Fibroblast of villous mesenchyme (primary cell): ENCODE measurements around the gene POMGNT1. TPM values are rescaled to one million over a fixed set of nuclear protein-coding genes. Genes with fewer than 3 reads are reported as not detected.

Source experiments
- DNase-seq: peaks from one replicate; pipeline ENCODE4 v3.0.0-alpha.2; 2010; ENCODE audit warnings: low read depth
- H3K4me3 ChIP-seq: 2 replicates; pipeline ENCODE4 v1.5.1; 2011; ENCODE audit warnings: low read depth, mild to moderate bottlenecking, low read length
- total RNA-seq: library from RNA; depleted of rRNA; stranded (reverse); fragments of >200 nt; gene quantifications from 2 replicates; pipeline ENCODE4 v1.2.3, GENCODE V29; 2012
- TF ChIP-seq, protein P1 (sequence below): IDR thresholded peaks from 2 replicates; pipeline ENCODE4 v1.5.1; 2012; ENCODE audit warnings: low read depth, mild to moderate bottlenecking, low read length; ENCODE audit not compliant: insufficient read depth

The POMGNT1 gene
- total RNA-seq, 1 donor, result 81.2 TPM

DNA sequence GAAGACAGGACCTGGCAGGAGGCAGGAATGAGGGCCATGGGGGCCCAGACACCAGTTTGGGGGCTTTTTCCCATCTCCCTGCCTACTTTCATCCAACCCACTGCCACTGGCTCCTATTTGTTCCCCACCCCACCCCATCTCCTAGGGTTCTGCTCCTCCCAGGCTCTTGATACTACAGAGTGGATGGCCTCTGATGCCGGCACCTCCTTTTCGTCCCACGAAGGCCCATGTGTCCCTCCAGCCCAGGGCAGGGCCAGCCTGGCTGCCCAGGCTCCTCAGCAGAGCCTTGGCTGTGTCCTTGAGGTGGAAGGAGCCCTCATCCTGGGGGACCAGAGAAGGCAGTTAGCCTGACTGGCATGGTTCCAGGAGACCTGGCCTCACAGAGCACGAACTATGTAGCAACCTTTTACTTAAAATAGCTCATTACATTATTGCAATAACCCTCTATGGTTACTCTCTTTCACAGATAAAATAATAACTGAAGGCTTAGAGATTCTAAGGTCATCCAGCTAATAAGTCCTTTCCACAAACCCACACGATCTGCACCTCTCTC is 3.5 kb downstream of the POMGNT1 start:
- TF ChIP-seq, protein P1, sequence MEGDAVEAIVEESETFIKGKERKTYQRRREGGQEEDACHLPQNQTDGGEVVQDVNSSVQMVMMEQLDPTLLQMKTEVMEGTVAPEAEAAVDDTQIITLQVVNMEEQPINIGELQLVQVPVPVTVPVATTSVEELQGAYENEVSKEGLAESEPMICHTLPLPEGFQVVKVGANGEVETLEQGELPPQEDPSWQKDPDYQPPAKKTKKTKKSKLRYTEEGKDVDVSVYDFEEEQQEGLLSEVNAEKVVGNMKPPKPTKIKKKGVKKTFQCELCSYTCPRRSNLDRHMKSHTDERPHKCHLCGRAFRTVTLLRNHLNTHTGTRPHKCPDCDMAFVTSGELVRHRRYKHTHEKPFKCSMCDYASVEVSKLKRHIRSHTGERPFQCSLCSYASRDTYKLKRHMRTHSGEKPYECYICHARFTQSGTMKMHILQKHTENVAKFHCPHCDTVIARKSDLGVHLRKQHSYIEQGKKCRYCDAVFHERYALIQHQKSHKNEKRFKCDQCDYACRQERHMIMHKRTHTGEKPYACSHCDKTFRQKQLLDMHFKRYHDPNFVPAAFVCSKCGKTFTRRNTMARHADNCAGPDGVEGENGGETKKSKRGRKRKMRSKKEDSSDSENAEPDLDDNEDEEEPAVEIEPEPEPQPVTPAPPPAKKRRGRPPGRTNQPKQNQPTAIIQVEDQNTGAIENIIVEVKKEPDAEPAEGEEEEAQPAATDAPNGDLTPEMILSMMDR, result no peak
- H3K4me3 ChIP-seq, result no peak overlapping the region
- no peak for DNase-seq

DNA sequence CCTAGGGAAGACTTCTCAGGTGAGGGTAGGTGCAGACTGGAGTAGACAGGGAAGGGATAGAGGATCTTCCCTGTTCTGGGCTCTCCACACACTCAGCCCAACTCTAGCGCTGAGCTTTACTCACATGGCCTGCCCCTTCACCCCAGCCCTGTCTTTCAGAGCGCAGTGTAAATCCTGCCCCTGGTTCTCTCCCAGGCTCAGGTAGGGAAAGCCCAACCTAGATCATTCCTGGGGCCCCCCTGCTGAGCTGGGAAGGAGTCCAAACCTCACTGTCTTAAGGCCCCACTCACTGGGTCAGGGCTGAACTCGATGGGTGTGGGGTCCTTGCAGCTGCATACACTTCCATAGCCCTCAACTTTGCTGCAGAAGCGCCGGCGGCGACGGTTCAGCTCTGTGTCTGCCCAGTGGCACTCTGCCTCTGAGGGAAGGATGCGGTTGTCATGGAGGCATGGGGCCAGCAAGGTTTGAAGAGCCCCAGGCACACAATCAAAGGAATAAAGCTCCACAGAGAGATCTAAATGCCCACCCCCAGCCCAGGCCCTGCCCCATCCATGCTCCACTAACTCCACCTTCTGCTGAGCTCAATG is 4.2 kb downstream of the POMGNT1 start:
- DNase-seq, result no peak
- TF ChIP-seq, protein P1, result no peak

DNA sequence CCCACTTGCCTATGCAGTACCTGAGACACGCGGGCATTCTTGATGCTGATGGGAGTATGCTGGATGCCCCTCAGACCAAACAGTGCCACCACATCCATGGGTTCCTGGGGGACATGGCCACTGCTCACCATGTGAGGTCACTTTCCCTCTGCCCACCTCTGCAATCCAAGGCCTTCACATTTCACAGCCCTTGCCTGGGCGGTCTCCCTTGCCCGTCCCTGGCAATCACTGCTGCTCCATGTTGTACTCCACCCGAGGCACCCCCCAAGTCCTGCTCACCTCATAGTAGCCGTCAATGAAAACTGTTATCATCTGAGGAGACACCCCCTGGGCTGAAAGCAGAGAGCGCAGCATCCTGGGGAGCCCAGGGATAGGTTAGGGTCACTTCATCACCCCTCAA is 4.9 kb downstream of the POMGNT1 start:
- TF ChIP-seq, protein P1, result no peak
- no peak overlapping the region for H3K4me3 ChIP-seq
- no peak for DNase-seq

More for the DNA sequence above, 4.2 kb downstream of the POMGNT1 start:
- H3K4me3 ChIP-seq, result no peak overlapping the region

DNA sequence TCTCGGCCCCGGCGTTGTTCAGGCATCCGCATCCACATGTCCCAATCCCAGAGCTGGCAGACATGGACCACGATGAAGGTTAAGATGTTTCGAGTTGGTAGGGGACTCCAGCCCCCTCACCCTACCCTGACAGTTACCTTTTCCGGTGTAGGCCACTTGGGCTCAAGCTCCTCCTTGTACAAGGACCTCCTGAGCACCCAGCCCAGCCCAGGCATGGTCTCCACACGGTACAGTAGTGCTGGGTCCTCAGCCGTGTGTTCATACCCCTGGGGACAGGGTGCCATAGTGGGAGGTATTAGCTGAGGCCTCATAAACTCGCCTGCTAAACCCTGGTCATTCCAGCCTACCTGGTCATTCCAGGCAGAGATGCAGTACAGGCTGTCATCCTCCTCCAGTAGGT is 6.1 kb downstream of the POMGNT1 start:
- no peak for DNase-seq
- no peak overlapping the region for H3K4me3 ChIP-seq
- TF ChIP-seq, protein P1, result no peak

DNA sequence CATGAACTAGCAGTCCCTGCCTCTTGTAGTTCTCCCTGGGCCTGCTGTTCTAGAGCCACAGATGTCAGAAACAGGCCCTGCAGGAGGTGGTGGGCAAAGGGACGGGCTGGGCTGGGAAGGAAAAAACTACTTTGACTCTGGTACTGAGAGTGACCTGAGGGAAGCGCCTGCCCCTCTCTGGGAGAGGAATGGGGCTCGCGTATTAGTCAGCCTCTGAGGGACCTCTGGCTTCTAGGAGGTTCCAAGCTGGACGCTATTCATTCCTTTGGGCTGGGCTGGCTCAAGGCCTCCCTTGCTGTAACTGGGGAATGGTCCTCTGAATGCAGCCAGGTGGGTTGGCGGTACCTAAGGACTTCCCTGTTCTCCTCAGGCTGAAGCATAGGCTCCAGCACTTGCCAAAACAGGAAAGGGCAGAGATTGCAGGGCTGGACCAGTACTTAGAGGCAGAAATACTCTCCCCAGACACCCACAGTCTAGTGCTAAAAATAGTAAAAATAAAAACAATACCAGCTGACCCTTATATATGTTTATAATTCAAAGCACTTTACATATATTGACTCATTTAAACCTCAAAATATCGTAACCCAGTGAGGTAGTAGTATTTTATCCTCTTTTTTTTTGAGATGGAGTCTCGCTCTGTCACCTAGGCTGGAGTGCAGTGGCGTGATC is 7.1 kb downstream of the POMGNT1 start:
- TF ChIP-seq, protein P1, result no peak
- no peak for DNase-seq
- H3K4me3 ChIP-seq, result no peak overlapping the region

DNA sequence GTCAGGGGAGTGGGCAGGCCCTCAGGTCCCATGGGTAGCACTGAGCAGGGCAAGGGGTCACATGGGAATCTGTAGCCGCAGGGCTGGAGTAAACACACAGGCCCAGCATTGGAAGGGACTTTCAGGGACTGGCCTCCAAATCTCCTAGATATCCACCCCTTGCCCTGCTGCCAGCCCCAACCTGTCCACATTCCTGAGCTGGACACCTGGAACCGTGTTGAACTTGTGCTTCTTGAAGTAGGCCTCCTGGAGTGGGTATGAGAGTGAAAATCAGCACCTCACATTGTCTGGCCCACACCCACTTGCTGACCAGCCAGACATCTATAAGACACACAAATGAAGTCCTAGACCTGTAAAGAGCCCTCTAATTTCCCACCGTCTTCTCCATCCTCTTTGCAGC is 7.7 kb downstream of the POMGNT1 start:
- DNase-seq, result no peak
- TF ChIP-seq, protein P1, result no peak
- H3K4me3 ChIP-seq, result no peak overlapping the region
